ENCODE data around the gene USB1.

DNA sequence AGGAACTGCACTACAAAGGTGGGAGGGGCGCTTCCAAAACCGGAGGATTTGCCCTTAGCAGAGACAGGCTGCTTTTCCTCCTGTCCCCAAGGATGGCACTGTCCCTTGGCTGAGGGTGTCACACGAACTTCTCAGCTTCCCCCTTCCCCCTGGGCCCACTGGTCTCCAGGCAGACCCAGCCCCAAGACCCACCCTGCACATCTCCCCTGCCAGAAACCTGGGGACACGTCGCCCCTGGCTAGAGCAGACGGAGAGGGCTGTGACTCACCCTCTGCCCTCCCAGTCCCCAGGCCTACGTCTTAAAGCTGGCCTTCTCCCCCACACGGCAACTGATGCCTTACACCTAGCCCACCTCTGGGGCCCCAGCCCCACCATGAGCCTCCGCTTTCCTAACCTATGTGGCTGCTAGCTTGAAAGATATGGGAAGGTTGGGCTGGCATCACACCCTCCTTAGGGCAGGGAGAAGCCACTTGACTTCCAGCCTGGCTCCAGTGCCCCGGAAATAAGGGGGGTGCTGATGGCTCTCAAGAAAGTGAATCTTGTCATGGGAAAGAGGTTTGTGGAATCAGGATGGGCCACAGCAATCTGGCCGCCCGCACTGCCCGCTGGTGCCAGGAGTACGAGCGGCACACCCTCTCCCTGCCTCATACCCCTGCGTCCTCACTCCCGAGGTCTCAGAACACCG lies 5.3 kb upstream of the USB1 start:
- TF ChIP-seq CTCF (IDR thresholded peaks at IDR 0.05) (no peak), POLR2A (IDR thresholded peaks at IDR 0.05) (no peak)
